ENCODE results near the gene USP53. TPM values are rescaled to one million over a fixed set of nuclear protein-coding genes. Genes with fewer than 3 reads are reported as not detected.

Gene USP53
- total and polyA plus RNA-seq, 2 donors (not counting 3 experiments of a cell fraction or from before 2014, with no cell fraction given), result 7.8 to 22.8 TPM

- DNase-seq (ENCODE audit: low read depth, low spot score) (no peak), FAIRE-seq (no peak)
- Histone ChIP-seq H3K9me1 (replicated peaks; ENCODE audit: control insufficient read depth, extremely low read depth, insufficient read depth, low read length) (no peaks in the 10 kb centered on the region), H3K4me3 (replicated peaks in 1 of 3; ENCODE audit: insufficient read depth in 1 of 3, low read depth in 1 of 3, low read length in 3 of 3) (no peak overlapping the region), H4K20me1 (replicated peaks; ENCODE audit: control insufficient read depth, extremely low read depth, insufficient read depth, low read length) (no peaks in the 10 kb centered on the region), H3K36me3 (ENCODE audit: control insufficient read depth in 2 of 2, extremely low read depth in 1 of 2, insufficient read depth in 2 of 2, low read length in 2 of 2) (peaks cover 5 to 9% of the 10 kb centered on the region in 2 experiments), H3K27me3 (ENCODE audit: control insufficient read depth in 2 of 2, insufficient read depth in 2 of 2, low read length in 2 of 2) (no peaks in the 10 kb centered on the region), H3K27ac (ENCODE audit: insufficient read depth, low read depth, low read length) (no peak overlapping the region), H3K4me2 (ENCODE audit: insufficient read depth, low read length) (no peak overlapping the region), H3K4me1 (ENCODE audit: control insufficient read depth, extremely low read depth, insufficient read depth, low read length) (peaks cover 6% of the 10 kb centered on the region), H3K9ac (replicated peaks; ENCODE audit: extremely low read depth, insufficient read depth, low read length) (no peak overlapping the region), H3K79me2 (ENCODE audit: control insufficient read depth, insufficient read depth, low read length) (peaks cover 2% of the 10 kb centered on the region), H3K9me3 (replicated peaks; ENCODE audit: control insufficient read depth, insufficient read depth, low read length) (no peaks in the 10 kb centered on the region), H2AFZ (ENCODE audit: low read depth, low read length) (no peak overlapping the region)
- intact Hi-C loops (cut with micrococcal nuclease) (no loop called here), dilution Hi-C loops (cut with MboI; ENCODE audit: extremely low pct_ligation_motif_present, low sequenced_read_pairs) (no loop called here)
- ChIA-PET CTCF (interaction anchor here (1.2 to 1.7 kb wide), 4 partner anchors 77 to 249 kb away, joined by 3 to 6 read pairs (median 4); no protein-coding TSS in a partner anchor), POLR2A (no interaction called here)
- TF ChIP-seq EZH2 (IDR thresholded peaks at IDR 0.05; ENCODE audit: borderline replicate concordance, low read depth, low read length, severe bottlenecking) (no peak), MAX (IDR thresholded peaks at IDR 0.05; ENCODE audit: insufficient read depth, insufficient read length) (no peak), GATA2 (IDR thresholded peaks at IDR 0.05; ENCODE audit: insufficient read depth, insufficient read length, low read depth, low read length) (no peak), CTCF (IDR thresholded peaks at IDR 0.05; ENCODE audit: extremely low read depth in 1 of 2, insufficient read depth in 1 of 2, low read depth in 1 of 2, low read length in 2 of 2) (no peak), POLR2A (IDR thresholded peaks at IDR 0.05; ENCODE audit: low read depth, low read length) (no peak), FOS (IDR thresholded peaks at IDR 0.05; ENCODE audit: borderline replicate concordance, insufficient read depth, low read length) (no peak), POLR2AphosphoS5 (IDR thresholded peaks at IDR 0.05; ENCODE audit: insufficient read depth, low read depth, low read length) (no peak), MYC (IDR thresholded peaks at IDR 0.05; ENCODE audit: low read depth, low read length) (no peak), JUN (IDR thresholded peaks at IDR 0.05; ENCODE audit: borderline replicate concordance, insufficient read depth, insufficient read length, low read depth) (no peak)
- no TSS peak for BruUV-seq (replicated peaks)
Measured at GRCh38 chr4:119290598-119290997, 78.1 kb downstream of the USP53 start.
